D341Med (cell line): ENCODE results near the gene SPAG6.
"Not testable (repeated sequence)": the region's sequence is repeated elsewhere in the genome, so short reads cannot be mapped to it uniquely, and the experiment has no call there.

Experiments
- DNase-seq: peaks from one replicate; pipeline ENCODE4 v3.0.0; 2012; ENCODE audit warnings: low spot score

Gene SPAG6

DNA sequence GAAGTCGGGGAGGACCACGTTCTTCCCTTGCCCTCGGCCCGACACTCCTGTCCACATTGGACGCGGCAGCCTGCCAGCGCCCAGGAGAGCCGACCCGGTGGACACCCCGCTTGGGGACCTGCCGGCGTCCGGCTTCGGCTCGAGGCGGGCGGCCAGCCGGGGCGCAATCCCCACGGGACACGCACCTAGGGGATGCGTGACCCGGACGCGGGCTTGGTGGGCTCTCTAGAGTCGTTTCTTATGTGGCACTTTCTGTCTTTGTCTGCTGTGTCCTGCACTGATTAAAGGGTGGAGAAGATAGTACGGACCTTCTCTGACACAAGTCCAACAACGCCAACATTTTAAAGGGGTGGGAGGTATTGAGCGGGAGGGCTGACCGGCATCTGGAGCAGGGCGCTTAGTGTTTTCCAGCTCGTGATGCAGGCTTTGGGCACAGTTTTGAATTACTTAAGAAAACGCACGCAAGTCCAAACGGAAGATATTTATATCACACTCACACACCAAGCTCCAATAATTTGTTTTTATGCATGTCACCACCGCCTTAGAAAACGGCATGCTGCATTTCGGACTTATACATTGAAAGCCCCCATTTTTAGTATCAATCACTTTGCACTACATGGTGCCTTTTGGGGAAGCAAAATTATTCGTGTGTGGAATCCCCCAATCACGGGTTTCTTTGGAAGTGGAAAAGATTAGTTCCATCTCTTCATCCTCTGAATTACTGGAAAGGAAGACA is 3.9 kb upstream of the SPAG6 start:
- no peak for DNase-seq

- no peak for DNase-seq
These were observed 3.4 kb upstream of the SPAG6 start for GRCh38 chr10:22341926-22342196.

DNA sequence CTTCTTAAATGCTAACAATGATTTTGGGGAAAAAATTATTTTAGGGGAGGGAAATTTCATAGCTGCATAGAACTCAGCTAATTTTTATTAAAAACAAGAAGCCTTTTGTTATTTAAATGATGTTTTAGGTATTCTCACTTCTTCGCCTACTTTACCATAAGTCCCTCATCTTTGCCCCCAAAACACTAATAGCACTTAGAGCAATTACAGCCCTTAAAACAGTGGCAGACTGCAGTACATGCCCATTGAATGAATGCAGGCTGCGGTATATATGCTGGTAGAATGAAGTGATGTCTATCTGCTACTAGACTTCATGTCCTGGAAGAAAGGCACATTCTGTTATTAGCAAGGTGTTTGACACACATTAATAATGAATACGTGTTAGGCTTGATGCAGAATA is 2.9 kb upstream of the SPAG6 start:
- DNase-seq, result no peak

GRCh38 chr10:22343731-22344130 is 1.6 kb upstream of the SPAG6 start:
- no peak for DNase-seq

DNA sequence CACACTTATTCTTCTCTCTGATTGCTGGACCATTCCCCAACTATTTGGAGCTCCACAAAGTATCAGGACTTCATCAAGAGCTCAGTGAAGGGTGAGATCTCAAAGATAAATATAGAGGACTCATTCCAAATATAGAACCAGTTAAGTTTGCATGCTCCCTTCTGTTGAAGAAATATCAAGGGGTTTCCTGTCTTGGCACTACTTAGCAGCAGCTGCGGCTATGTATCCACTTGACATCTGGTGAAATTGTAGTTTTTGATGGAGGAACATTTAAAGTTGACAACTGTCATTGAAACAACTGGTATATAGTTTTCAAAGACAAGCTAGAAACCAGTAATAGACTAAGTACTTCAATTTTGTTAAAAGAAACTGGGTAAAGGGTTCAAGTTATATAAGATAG is 1.0 kb upstream of the SPAG6 start:
- DNase-seq, result no peak

GRCh38 chr10:22344781-22345300 is 455 bp upstream of the SPAG6 start:
- no peak for DNase-seq

DNA sequence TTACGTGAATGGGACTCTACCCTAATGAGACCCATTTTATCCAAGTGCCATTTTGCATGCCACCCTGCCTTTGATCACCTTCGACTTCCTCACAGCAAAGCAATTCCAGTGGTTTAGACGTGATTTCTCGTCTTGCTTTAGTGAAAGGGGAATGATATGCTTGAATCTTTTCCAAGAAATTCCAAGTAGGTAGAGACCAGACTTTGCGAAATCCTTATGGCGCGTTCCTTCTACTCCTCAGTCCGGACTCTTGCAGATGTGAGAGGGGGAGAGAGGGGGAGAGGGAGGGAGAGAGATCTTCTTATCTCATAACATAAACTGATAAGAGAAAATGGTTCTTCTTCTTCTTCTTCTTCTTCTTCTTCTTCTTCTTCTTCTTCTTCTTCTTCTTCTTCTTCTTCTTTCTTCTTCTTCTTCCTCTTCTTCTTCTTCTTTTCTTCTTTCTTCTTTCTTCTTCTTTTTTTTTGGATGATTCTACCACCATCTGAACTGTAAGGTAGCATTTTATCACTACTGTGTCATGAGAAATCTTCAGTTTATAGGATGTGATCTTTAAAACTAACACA is 883 bp downstream of the SPAG6 start:
- DNase-seq, result no peak

- no peak for DNase-seq
These were observed 4.5 kb downstream of the SPAG6 start for GRCh38 chr10:22349755-22350154.

DNA sequence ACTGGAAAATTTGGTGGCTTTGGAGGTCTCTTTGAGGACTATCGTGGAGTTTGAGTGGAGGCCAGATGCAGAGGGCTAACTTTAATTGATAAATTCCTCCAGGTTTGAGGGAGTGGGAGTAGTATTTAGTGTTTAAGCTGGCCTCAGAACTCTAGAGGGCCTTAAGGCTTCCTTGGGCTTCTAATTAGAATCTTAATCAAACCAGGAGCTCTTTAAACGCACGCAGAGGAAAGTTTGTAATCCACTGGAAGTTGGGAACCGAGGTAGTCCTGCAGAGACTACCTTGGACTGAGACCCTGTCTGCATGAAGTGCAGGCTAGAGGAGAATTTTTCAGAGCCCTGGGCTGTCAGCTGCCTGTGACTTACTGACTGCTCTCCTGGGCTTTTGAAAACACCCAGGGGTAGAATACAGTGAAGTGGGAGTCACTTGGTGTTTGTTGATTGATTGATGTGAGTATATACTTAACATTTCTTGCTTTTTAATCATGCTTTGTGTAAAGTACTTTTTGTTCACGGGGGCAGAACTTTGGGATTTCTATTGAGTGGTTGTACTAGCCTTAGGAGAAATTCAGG is 5.9 kb downstream of the SPAG6 start:
- no peak for DNase-seq

DNA sequence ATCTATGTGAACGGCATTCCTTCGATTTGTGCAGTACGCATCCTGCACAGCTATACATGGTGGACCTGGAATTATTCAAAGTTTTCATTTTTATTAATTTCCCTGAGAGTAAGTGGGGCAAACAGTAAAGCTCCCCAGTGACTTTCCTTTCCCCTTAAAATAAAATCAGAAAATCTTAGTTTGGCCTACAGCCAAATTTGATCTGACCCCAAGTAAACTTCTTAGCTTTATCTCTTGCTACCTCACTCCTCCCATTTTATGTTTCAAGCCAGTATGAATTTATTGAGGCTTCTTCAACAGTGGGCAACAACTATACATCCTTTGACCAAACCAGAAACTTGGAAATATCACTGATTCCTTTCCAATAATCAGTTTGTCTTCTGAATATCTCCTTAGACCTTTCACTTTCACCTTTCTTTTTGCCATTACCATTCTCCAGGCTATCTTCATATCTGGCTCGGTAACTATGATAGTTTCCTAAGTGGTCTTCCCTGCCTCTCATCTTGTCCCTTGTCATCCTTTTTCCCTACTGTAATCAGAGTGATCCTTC is 11.1 kb downstream of the SPAG6 start:
- no peak for DNase-seq

DNA sequence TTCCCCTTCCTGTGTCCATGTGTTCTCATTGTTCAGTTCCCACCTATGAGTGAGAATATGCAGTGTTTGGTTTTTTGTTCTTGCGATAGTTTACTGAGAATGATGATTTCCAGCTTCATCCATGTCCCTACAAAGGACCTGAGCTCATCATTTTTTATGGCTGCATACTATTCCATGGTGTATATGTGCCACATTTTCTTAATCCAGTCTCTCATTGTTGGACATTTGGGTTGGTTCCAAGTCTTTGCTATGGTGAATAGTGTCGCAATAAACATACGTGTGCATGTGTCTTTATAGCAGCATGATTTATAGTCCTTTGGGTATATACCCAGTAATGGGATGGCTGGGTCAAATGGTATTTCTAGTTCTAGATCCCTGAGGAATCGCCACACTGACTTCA is 12.5 kb downstream of the SPAG6 start:
- DNase-seq, result not testable (repeated sequence)

GRCh38 chr10:22363305-22363704 is 18.0 kb downstream of the SPAG6 start:
- DNase-seq, result no peak

DNA sequence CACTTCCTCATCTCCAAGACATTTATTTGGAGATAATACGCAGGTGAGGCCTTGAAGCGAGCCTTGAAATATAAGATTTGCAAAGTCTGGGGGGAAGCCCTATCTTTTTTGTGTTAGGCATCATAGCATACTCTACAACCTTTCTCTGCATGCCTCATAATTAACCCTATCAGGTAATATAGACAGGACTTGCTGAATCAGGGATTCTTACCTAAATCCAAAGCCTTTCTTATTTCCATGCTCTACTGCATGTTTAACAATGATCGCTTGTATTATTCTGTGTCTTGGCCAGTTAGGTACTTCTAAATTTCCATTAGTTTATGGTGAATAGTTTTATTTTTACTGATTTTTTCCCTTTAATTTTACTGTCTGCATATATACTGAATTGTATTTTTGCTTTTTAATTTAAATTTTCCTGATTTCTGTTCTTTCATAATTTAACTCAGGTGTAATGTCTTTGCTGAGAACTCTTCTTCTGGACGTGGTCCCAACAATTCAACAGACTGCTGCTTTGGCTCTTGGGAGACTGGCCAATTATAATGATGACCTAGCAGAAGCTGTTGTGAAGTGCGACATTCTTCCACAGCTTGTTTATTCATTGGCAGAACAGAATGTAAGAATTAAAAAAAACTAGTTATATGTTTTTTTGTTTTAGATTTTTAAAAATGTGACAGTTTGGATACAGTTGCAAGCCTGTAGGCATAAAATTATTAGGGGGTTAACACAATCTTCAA is 19.3 kb downstream of the SPAG6 start:
- no peak for DNase-seq

- no peak for DNase-seq
These were observed 19.9 kb downstream of the SPAG6 start for GRCh38 chr10:22365233-22365632.

DNA sequence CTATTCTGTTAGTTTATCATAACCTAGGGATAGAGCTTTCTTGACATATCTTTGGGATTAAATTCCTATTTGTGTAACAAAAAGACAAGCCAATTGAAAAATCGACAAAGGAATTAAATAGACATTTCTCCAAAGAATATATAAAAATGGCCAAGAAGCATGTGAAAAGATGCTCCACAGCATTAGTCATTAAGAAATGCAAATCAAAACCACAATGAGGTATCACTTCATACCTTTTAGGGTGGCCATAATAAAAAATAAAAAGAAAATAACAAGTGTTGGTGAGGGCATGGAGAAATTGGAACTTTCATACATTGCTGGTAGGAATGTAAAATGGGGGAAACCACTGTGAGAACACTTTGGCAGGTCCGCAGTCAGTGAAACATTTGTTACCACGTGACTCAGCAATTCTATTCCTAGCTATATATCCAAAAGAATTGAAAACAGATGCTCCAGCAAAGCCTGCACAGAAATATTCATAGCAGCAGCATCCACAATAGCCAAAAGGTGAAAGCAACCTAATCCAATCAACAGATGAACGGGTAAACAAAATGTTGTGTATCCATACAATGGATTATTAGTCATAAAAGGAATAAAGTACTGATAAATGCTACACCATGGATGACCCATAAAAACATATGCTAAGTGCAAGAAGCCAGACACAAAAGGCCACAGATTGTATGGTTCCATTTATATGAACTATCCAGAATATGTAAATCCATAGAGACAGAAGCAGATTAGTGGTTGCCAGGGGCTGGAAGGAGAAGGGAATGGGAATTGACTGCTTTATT is 20.5 kb downstream of the SPAG6 start:
- DNase-seq, result no peak

DNA sequence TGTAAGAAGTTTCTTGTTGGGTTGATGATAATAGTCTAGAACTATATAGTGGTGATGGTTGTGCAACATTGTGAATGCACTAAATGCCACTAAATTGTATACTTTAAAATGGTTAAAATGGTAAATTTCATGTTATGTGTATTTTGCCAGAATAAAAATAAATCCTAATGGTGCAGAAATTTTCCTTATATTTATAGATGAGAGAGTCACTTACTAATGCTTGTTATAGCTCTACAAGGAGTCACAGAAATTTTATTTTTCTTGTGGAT is 21.1 kb downstream of the SPAG6 start:
- DNase-seq, result no peak

DNA sequence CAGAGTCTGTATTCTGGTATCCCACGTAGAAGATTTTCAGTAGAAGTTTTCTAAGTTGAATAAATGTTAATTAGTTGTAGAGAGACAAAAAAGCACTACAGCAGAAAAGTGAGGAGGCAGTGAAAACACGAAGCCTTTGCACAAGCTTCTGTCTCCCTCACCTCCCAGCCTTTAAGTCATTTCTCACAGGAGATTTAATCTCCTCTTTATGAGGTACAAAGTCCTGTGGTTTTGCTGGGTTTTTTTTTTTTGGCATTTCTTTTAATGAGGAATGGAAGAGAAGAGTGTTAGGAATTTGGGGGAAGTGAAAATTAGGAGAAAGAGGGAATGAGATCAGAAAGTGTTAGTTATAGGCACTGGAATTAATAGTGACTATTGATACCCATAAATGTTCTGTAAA is 21.5 kb downstream of the SPAG6 start:
- DNase-seq, result no peak

GRCh38 chr10:22367471-22367870 is 22.2 kb downstream of the SPAG6 start:
- no peak for DNase-seq

- no peak for DNase-seq
These were observed 23.1 kb downstream of the SPAG6 start for GRCh38 chr10:22368402-22368801.

DNA sequence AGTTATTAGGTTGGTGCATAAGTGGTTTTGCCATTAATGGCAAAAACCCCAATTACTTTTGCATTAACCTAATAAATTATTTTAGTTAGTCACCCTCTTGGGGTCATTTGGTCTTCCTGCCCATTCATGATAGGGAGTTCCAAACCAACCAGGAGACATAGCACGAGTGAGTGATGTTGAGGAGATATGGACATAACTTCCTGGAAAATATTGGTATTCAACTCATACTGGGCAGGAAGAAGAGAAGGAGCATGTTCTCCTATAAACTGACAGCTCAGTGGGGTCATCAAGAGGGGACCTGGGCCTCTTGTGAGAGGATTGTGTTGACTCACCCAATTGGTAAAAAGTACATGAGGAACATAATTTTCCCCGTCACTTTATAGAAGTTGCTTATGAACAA is 23.7 kb downstream of the SPAG6 start:
- DNase-seq, result no peak

GRCh38 chr10:22369434-22370072 is 24.3 kb downstream of the SPAG6 start:
- no peak for DNase-seq

- no peak for DNase-seq
These were observed 25.0 kb downstream of the SPAG6 start for GRCh38 chr10:22370320-22370719.
